SK-N-SH (cell line): ENCODE data around the gene ARHGAP8. TPM values are rescaled to one million over a fixed set of nuclear protein-coding genes. Genes with fewer than 3 reads are reported as not detected.

Source experiments
- CTCF ChIA-PET: fragments of 300-600, 350-600 bp; formaldehyde crosslinking; extraction: SDS; loops from one replicate; lab custom pipeline; 2021; lab: Yijun Ruan, JAX
- POLR2A ChIA-PET: fragments of 350-600 bp; sonication (Branson Sonifier 250); formaldehyde crosslinking; extraction: SDS; loops from one replicate; lab custom pipeline; 2020; ENCODE audit warnings: antibody characterized with exemption, inconsistent platforms; lab: Yijun Ruan, JAX
- DNase-seq: peaks from one replicate; pipeline ENCODE4 v3.0.0; 2012
- H2AFZ ChIP-seq: fragments of 200-600 bp; sonication (generic); 2 replicates; pipeline ENCODE4 v1.8.1; 2016; ENCODE audit warnings: antibody characterized with exemption, mild to moderate bottlenecking, low read depth
- H3F3A ChIP-seq: fragments of 200-600 bp; sonication (generic); replicated peaks from 2 replicates; pipeline ENCODE3; 2016; ENCODE audit warnings: antibody characterized with exemption, mild to moderate bottlenecking; ENCODE audit not compliant: insufficient read depth
- H3K27ac ChIP-seq, 2 experiments: fragments of 200-500 bp in 1 of 2; fragments of 200-600 bp in 1 of 2; sonication (Bioruptor generic) in 1 of 2; sonication (generic), shearing (Covaris generic) in 1 of 2; 2 replicates each; pipeline versions ENCODE4 v1.5.1 to v1.6.1; 2014 to 2016; ENCODE audit warnings: low read depth in 2 of 2, inconsistent platforms in 1 of 2, low read length in 1 of 2, mild to moderate bottlenecking in 1 of 2, mixed read lengths in 1 of 2
- H3K27me3 ChIP-seq: fragments of 200-600 bp; sonication (generic), shearing (Covaris generic); 2 replicates; pipeline ENCODE4 v1.6.1; 2016; ENCODE audit warnings: mixed run types; ENCODE audit not compliant: insufficient read depth
- H3K36me3 ChIP-seq, 2 experiments: fragments of 200-500 bp in 1 of 2; fragments of 200-600 bp in 1 of 2; sonication (Bioruptor generic) in 1 of 2; sonication (generic) in 1 of 2; replicated peaks in 1 of 2; 2 replicates each; pipeline versions ENCODE3 to v1.5.1; 2014 to 2016; ENCODE audit warnings: low read length in 1 of 2, mild to moderate bottlenecking in 1 of 2; ENCODE audit not compliant: insufficient read depth in 2 of 2, control insufficient read depth in 1 of 2
- H3K4me1 ChIP-seq, 2 experiments: fragments of 200-500 bp in 1 of 2; fragments of 200-600 bp in 1 of 2; sonication (Bioruptor generic) in 1 of 2; sonication (generic), shearing (Covaris generic) in 1 of 2; 2 replicates each; pipeline versions ENCODE4 v1.5.1 to v1.6.1; 2014 to 2016; ENCODE audit warnings: low read depth in 1 of 2, low read length in 1 of 2, mixed run types in 1 of 2; ENCODE audit not compliant: insufficient read depth in 2 of 2, control insufficient read depth in 1 of 2
- H3K4me2 ChIP-seq: fragments of 200-600 bp; sonication (generic), shearing (Covaris generic); 2 replicates; pipeline ENCODE4 v1.6.1; 2017; ENCODE audit warnings: mixed run types
- H3K4me3 ChIP-seq, 2 experiments: fragments of 200-500 bp in 1 of 2; fragments of 200-600 bp in 1 of 2; sonication (Bioruptor generic) in 1 of 2; sonication (generic), shearing (Covaris generic) in 1 of 2; 2 replicates each; pipeline versions ENCODE4 v1.5.1 to v1.8.1; 2014 to 2016; ENCODE audit warnings: low read depth in 2 of 2, inconsistent platforms in 1 of 2, low read length in 1 of 2, mild to moderate bottlenecking in 1 of 2, mixed read lengths in 1 of 2, moderate library complexity in 1 of 2
- H3K79me2 ChIP-seq: fragments of 200-600 bp; sonication (generic); 2 replicates; pipeline ENCODE4 v1.8.1; 2017; ENCODE audit warnings: mild to moderate bottlenecking; ENCODE audit not compliant: insufficient read depth
- H3K9ac ChIP-seq: fragments of 200-600 bp; sonication (generic); 2 replicates; pipeline ENCODE4 v1.6.1; 2017; ENCODE audit warnings: mixed run types
- H3K9me2 ChIP-seq: fragments of 200-600 bp; sonication (generic); 2 replicates; pipeline ENCODE4 v1.6.1; 2017; ENCODE audit warnings: mixed run types
- H3K9me3 ChIP-seq: fragments of 200-600 bp; sonication (generic); 2 replicates; pipeline ENCODE4 v1.6.1; 2017; ENCODE audit warnings: mixed run types, mild to moderate bottlenecking, moderate library complexity
- H4K20me1 ChIP-seq: fragments of 200-600 bp; sonication (generic); 2 replicates; pipeline ENCODE4 v1.6.1; 2017; ENCODE audit warnings: mild to moderate bottlenecking, mixed run types; ENCODE audit not compliant: insufficient read depth
- EP300 ChIP-seq, 2 experiments: IDR thresholded peaks; 2 replicates each; pipeline versions ENCODE4 v1.4.0 to v1.6.1; 2012; ENCODE audit warnings: borderline replicate concordance in 1 of 2, low read depth in 1 of 2, low read length in 1 of 2
- EZH2phosphoT487 ChIP-seq: fragments of 200-600 bp; sonication (generic); IDR thresholded peaks from 2 replicates; pipeline ENCODE4 v1.6.1; 2017; ENCODE audit warnings: low read depth, mixed run types, mild to moderate bottlenecking, antibody characterized with exemption, moderate library complexity, borderline replicate concordance
- GATA2 ChIP-seq: sonication (generic); formaldehyde crosslinking; IDR thresholded peaks from 2 replicates; pipeline ENCODE4 v1.5.0; 2020; ENCODE audit warnings: mild to moderate bottlenecking, missing genetic modification reagents
- MXI1 ChIP-seq: IDR thresholded peaks from 2 replicates; pipeline ENCODE4 v1.6.1; 2012; ENCODE audit warnings: mild to moderate bottlenecking, low read depth, low read length, improper control_type of control experiment
- NFIC ChIP-seq: IDR thresholded peaks from 2 replicates; pipeline ENCODE4 v1.4.0; 2012; ENCODE audit warnings: borderline replicate concordance
- RAD21 ChIP-seq: IDR thresholded peaks from 2 replicates; pipeline ENCODE4 v1.6.1; 2012; ENCODE audit warnings: mild to moderate bottlenecking, low read length
- RXRA ChIP-seq: IDR thresholded peaks from 2 replicates; pipeline ENCODE4 v1.4.0; 2012; ENCODE audit warnings: low read depth, mild to moderate bottlenecking, borderline replicate concordance
- SMC3 ChIP-seq: IDR thresholded peaks from 2 replicates; pipeline ENCODE4 v1.6.1; 2012; ENCODE audit warnings: low read depth, low read length, improper control_type of control experiment
- TAF1 ChIP-seq: IDR thresholded peaks from 2 replicates; pipeline ENCODE4 v1.6.1; 2012; ENCODE audit warnings: low read depth, mild to moderate bottlenecking, low read length, moderate library complexity, borderline replicate concordance
- WGBS: methylation state at CpG from one replicate; pipeline ENCODE4 v1.1.6; 2017; ENCODE audit warnings: low lambda C conversion rate; 5-methylcytosine and 5-hydroxymethylcytosine counted together
- polyA plus RNA-seq, 3 experiments: library from polyadenylated mRNA; depleted of rRNA; stranded (reverse); fragments of >200 nt; gene quantifications; 2 replicates each; pipeline ENCODE4 v1.2.3, GENCODE V29; 2012
- TF ChIP-seq, protein P1 (sequence below): IDR thresholded peaks from 2 replicates; pipeline ENCODE4 v1.4.0; 2012; ENCODE audit warnings: low read depth, borderline replicate concordance
- TF ChIP-seq, protein P2 (sequence below): IDR thresholded peaks from 2 replicates; pipeline ENCODE4 v1.4.0; 2012; ENCODE audit warnings: low read depth, borderline replicate concordance

ARHGAP8 gene
- polyA plus RNA-seq, 1 of the 3 experiments (the other 2 are of a cell fraction) = 0.08 TPM

DNA sequence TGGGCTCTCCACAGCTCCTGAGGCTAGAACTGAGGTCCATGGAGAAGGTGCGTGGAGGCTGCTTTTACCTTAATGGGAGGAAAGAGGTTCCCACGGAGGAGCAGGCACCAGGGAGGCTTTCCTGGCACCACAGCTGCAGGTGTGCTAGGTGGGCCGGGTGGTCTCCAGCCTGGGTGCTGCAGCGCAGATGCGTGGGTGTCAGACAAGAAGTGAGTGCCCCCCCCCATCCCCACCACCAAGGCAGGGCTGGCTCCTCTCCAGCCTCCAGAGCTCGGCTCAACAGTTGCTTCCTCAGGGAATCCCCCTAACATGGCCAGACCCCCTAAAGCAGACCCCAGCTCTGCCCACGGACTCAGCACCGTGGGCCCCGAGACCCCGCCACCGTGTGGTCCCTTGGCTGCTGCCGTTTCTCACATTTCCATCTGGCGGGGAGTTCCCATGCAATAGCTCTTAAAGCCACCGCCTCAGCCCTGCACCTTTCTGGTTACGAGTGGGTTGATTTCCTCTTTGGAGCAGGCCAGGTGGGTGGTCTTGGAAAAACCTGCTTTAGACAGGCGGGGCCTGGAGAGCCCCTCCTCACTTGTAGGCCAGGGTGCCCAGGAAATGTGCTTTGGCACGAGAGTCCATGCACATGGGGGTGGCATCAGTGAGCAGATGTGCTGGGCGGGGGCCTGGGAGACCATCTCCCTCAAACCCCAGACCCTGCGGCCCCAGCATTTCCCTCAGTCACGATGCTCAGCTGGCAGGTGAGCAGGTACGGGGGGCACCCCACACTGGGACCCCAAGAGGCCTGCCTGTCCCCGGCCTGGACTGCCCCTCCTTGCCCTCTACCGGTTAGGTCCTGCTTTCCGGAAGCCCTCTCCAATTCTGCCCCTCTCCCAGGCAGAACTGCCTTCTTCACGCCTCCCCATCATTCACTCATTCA lies 93.7 kb downstream of the ARHGAP8 start:
- Histone ChIP-seq H3K4me1 (peaks cover 0 to 19% of the 10 kb centered on the region in 2 experiments; a peak in 1 of 4 replicates), H3K4me3 (no peak overlapping the region), H3K9me3 (no peaks in the 10 kb centered on the region), H2AFZ (no peak overlapping the region), H3K79me2 (no peaks in the 10 kb centered on the region), H4K20me1 (no peaks in the 10 kb centered on the region), H3K4me2 (no peak overlapping the region), H3K27me3 (no peaks in the 10 kb centered on the region), H3K36me3 (no peaks in the 10 kb centered on the region), H3F3A (no peaks in the 10 kb centered on the region), H3K9me2 (no peaks in the 10 kb centered on the region), H3K27ac (no peak overlapping the region), H3K9ac (no peak overlapping the region)
- ChIA-PET CTCF (interaction anchor here (0.8 to 2.4 kb wide), 4 partner anchors 18 to 38 kb away, joined by 3 to 6 read pairs (median 4); no protein-coding TSS in a partner anchor), POLR2A (no interaction called here)
- no peak for DNase-seq
- WGBS = 70% methylated on average over 17 of the region's 25 CpGs
- TF ChIP-seq NFIC = no peak
- TF ChIP-seq RAD21 = no peak
- TF ChIP-seq RXRA = no peak
- TF ChIP-seq SMC3 = no peak
- TF ChIP-seq EP300 (IDR thresholded peaks at IDR 0.05; ENCODE audit: borderline replicate concordance in 1 of 2, low read depth in 1 of 2, low read length in 1 of 2) = no peak

DNA sequence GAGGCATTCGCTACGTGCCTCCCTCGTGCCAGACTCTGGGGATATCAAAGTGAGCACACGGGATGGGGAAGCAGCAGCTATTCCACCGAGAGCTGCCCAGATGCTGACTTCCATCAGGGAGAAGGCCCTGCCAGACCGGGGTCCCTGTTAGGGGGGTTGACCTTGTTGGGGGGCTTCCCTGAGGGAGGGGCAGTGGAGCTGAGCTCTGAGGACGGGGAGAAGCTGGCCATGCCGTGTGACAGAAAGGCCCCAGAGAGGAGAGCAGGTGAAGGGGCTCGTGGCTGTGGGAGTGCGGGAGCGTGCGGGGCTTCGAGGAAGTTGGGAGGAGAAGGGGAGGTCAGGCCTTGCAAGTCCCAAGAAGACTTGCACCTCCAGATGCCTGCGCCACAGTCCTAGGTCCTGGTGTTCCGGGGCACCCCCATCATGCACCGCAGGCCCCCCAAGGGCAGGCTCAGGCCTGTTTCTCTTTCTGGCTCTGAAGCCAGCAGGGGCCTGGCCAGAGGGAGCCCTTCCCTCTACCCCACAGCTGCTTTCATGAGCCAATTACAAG lies 94.4 kb downstream of the ARHGAP8 start:
- H3K36me3 ChIP-seq = no peaks in the 10 kb centered on the region
- TF ChIP-seq MXI1 = no peak
- TF ChIP-seq EZH2phosphoT487 = no peak
- no peak for TF ChIP-seq TAF1
- TF ChIP-seq, all 33 proteins: peak for 0
- peaks cover 0 to 19% of the 10 kb centered on the region in 2 experiments; a peak in 1 of 4 replicates for H3K4me1 ChIP-seq
- H3K4me2 ChIP-seq = no peak overlapping the region
- H3K9me3 ChIP-seq = no peaks in the 10 kb centered on the region
- H3F3A ChIP-seq = no peaks in the 10 kb centered on the region
- 71% methylated on average over 12 of the region's 16 CpGs for WGBS
- CTCF ChIA-PET = interaction anchor here (1.4 to 2.4 kb wide), 4 partner anchors 19 to 235 kb away, joined by 3 to 6 read pairs (median 5); no protein-coding TSS in a partner anchor
- no peaks in the 10 kb centered on the region for H3K9me2 ChIP-seq
- H3K4me3 ChIP-seq = no peak overlapping the region
- peak overlapping the region in 1 of 2 experiments; percentile 50; a peak in 2 of 4 replicates for H3K27ac ChIP-seq
- H2AFZ ChIP-seq = no peak overlapping the region
- H3K79me2 ChIP-seq = no peaks in the 10 kb centered on the region
- POLR2A ChIA-PET = interaction anchor here (0.5 kb wide), 1 partner anchor 21 kb away, joined by 3 read pairs; no protein-coding TSS in a partner anchor
- H4K20me1 ChIP-seq = no peaks in the 10 kb centered on the region
- no peaks in the 10 kb centered on the region for H3K27me3 ChIP-seq
- DNase-seq = no peak
- no peak overlapping the region for H3K9ac ChIP-seq

DNA sequence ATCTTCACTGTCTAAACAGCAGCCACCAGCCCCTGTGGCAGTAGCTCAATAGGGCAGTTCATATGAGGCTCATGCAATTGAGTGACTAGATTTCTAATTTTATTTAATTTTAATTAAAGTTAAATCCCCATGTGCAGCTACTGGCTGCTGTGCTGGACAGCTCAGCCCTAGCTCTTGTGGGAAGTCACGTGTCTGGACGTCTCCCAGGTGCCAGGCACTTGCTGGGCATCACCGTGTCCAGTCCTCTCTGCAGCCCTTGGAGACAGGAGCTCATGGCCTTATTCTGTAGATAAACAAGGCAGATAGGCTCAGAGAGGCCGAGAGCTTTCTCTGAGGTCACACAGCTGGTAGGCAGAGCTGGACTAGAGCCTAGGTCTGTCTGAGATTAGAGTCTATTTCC lies 95.0 kb downstream of the ARHGAP8 start:
- H3K4me3 ChIP-seq = no peak overlapping the region
- no peaks in the 10 kb centered on the region for H3K79me2 ChIP-seq
- H4K20me1 ChIP-seq = no peaks in the 10 kb centered on the region
- CTCF ChIA-PET = interaction anchor here (0.9 to 1.6 kb wide), 5 partner anchors 17 to 234 kb away, joined by 3 to 5 read pairs (median 4); no protein-coding TSS in a partner anchor
- peaks cover 0 to 19% of the 10 kb centered on the region in 2 experiments; a peak in 1 of 4 replicates for H3K4me1 ChIP-seq
- no peak overlapping the region for H3K9ac ChIP-seq
- TF ChIP-seq, protein P1, sequence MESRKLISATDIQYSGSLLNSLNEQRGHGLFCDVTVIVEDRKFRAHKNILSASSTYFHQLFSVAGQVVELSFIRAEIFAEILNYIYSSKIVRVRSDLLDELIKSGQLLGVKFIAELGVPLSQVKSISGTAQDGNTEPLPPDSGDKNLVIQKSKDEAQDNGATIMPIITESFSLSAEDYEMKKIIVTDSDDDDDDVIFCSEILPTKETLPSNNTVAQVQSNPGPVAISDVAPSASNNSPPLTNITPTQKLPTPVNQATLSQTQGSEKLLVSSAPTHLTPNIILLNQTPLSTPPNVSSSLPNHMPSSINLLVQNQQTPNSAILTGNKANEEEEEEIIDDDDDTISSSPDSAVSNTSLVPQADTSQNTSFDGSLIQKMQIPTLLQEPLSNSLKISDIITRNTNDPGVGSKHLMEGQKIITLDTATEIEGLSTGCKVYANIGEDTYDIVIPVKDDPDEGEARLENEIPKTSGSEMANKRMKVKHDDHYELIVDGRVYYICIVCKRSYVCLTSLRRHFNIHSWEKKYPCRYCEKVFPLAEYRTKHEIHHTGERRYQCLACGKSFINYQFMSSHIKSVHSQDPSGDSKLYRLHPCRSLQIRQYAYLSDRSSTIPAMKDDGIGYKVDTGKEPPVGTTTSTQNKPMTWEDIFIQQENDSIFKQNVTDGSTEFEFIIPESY = no peak
- TF ChIP-seq, protein P2, sequence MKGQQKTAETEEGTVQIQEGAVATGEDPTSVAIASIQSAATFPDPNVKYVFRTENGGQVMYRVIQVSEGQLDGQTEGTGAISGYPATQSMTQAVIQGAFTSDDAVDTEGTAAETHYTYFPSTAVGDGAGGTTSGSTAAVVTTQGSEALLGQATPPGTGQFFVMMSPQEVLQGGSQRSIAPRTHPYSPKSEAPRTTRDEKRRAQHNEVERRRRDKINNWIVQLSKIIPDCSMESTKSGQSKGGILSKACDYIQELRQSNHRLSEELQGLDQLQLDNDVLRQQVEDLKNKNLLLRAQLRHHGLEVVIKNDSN = no peak
- 0 out of 2 replicates have a peak, but pooled peaks have one; percentile 32 for TF ChIP-seq GATA2 (CRISPR knock-in tag)
- TF ChIP-seq, all 33 proteins: peak for 1
- POLR2A ChIA-PET = interaction anchor here (0.5 kb wide), 1 partner anchor 22 kb away, joined by 3 read pairs; no protein-coding TSS in a partner anchor
- Histone ChIP-seq H3K4me2 (no peak overlapping the region), H3F3A (no peaks in the 10 kb centered on the region), H2AFZ (no peak overlapping the region), H3K9me3 (no peaks in the 10 kb centered on the region), H3K27ac (peak overlapping the region in 1 of 2 experiments; percentile 50; a peak in 1 of 4 replicates), H3K9me2 (no peaks in the 10 kb centered on the region), H3K27me3 (no peaks in the 10 kb centered on the region), H3K36me3 (no peaks in the 10 kb centered on the region)
- DNase-seq = peak; percentile 58
- WGBS = 34% methylated on average over 4 of the region's 4 CpGs
